ENCODE measurements around the gene KCNMA1.

DNA sequence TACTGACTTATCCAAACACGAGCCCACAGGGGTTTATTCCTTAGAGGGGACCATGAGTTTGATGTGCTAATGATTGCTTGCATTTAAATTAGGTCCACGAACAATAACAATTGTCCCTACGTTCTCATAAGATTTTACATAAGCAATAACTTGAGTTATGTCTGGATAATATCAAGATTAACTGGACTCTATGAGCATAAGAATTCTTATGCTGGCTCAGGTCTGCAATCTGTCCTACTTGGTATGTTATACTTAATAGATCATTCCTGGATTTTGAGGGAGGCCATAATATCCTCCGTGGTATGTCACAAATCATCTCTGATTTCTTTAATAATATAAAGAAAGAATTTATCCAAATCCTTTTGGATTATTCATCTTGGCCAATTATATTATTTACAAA, 552.3 kb downstream of the KCNMA1 start:
- TF ChIP-seq, protein P1, sequence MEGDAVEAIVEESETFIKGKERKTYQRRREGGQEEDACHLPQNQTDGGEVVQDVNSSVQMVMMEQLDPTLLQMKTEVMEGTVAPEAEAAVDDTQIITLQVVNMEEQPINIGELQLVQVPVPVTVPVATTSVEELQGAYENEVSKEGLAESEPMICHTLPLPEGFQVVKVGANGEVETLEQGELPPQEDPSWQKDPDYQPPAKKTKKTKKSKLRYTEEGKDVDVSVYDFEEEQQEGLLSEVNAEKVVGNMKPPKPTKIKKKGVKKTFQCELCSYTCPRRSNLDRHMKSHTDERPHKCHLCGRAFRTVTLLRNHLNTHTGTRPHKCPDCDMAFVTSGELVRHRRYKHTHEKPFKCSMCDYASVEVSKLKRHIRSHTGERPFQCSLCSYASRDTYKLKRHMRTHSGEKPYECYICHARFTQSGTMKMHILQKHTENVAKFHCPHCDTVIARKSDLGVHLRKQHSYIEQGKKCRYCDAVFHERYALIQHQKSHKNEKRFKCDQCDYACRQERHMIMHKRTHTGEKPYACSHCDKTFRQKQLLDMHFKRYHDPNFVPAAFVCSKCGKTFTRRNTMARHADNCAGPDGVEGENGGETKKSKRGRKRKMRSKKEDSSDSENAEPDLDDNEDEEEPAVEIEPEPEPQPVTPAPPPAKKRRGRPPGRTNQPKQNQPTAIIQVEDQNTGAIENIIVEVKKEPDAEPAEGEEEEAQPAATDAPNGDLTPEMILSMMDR (IDR thresholded peaks at IDR 0.05): no peak
- TF ChIP-seq EP300 (IDR thresholded peaks at IDR 0.05): no peak
- no peak for TF ChIP-seq POLR2A (IDR thresholded peaks at IDR 0.05; ENCODE audit: low read depth)
